Skeletal muscle satellite cell (primary cell): Measurements from ENCODE around the gene YIPF7.

Experiments used
- H3K27me3 ChIP-seq: 2 replicates; pipeline ENCODE4 v1.7.0; 2013; ENCODE audit warnings: low read length; ENCODE audit not compliant: control insufficient read depth, insufficient read depth
- H3K36me3 ChIP-seq: 2 replicates; pipeline ENCODE4 v1.7.0; 2013; ENCODE audit warnings: mild to moderate bottlenecking, control low read depth, low read length; ENCODE audit not compliant: insufficient read depth
- H3K4me1 ChIP-seq: 2 replicates; pipeline ENCODE4 v1.7.0; 2013; ENCODE audit warnings: low read length; ENCODE audit not compliant: control insufficient read depth, insufficient read depth
- H3K4me2 ChIP-seq: 2 replicates; pipeline ENCODE4 v1.7.0; 2013; ENCODE audit warnings: mild to moderate bottlenecking, low read length
- H3K4me3 ChIP-seq: 2 replicates; pipeline ENCODE4 v1.7.0; 2013; ENCODE audit warnings: low read length
- H3K9ac ChIP-seq: 2 replicates; pipeline ENCODE4 v1.7.0; 2013; ENCODE audit warnings: mild to moderate bottlenecking, low read depth, low read length, moderate library complexity
- H3K9me3 ChIP-seq: replicated peaks from 2 replicates; pipeline ENCODE4 v1.7.0; 2013; ENCODE audit warnings: mild to moderate bottlenecking, control low read depth, low read length

The YIPF7 gene

GRCh38 chr4:44663539-44664263 is 12.3 kb upstream of the YIPF7 start:
- H3K4me2 ChIP-seq: no peak overlapping the region
- no peaks in the 10 kb centered on the region for H3K36me3 ChIP-seq
- H3K9ac ChIP-seq: no peak overlapping the region
- H3K4me1 ChIP-seq: peaks cover 4% of the 10 kb centered on the region
- no peak overlapping the region for H3K4me3 ChIP-seq
- H3K9me3 ChIP-seq: no peaks in the 10 kb centered on the region
- no peaks in the 10 kb centered on the region for H3K27me3 ChIP-seq

GRCh38 chr4:44662623-44663005 is 11.2 kb upstream of the YIPF7 start:
- Histone ChIP-seq H3K27me3 (no peaks in the 10 kb centered on the region), H3K4me2 (no peak overlapping the region), H3K4me1 (no peaks in the 10 kb centered on the region), H3K9ac (no peak overlapping the region), H3K4me3 (no peak overlapping the region), H3K36me3 (no peaks in the 10 kb centered on the region), H3K9me3 (no peaks in the 10 kb centered on the region)

- Histone ChIP-seq H3K36me3 (no peaks in the 10 kb centered on the region), H3K4me2 (no peak overlapping the region), H3K9me3 (no peaks in the 10 kb centered on the region), H3K4me3 (no peak overlapping the region), H3K9ac (no peak overlapping the region), H3K27me3 (no peaks in the 10 kb centered on the region), H3K4me1 (no peaks in the 10 kb centered on the region)
Observed at GRCh38 chr4:44661940-44662622, 10.7 kb upstream of the YIPF7 start.

- H3K4me2 ChIP-seq: no peak overlapping the region
- no peaks in the 10 kb centered on the region for H3K36me3 ChIP-seq
- no peaks in the 10 kb centered on the region for H3K9me3 ChIP-seq
- H3K9ac ChIP-seq: no peak overlapping the region
- H3K4me1 ChIP-seq: no peaks in the 10 kb centered on the region
- no peak overlapping the region for H3K4me3 ChIP-seq
- H3K27me3 ChIP-seq: no peaks in the 10 kb centered on the region
Observed at GRCh38 chr4:44660396-44660795, 9.0 kb upstream of the YIPF7 start.

- no peaks in the 10 kb centered on the region for H3K36me3 ChIP-seq
Observed at GRCh38 chr4:44652002-44652401, 577 bp upstream of the YIPF7 start.

GRCh38 chr4:44646151-44646550 is 5.3 kb downstream of the YIPF7 start:
- Histone ChIP-seq H3K4me3 (no peak overlapping the region), H3K36me3 (no peaks in the 10 kb centered on the region), H3K4me1 (no peaks in the 10 kb centered on the region)

More at GRCh38 chr4:44652002-44652401, 577 bp upstream of the YIPF7 start:
- Histone ChIP-seq H3K4me1 (no peaks in the 10 kb centered on the region), H3K27me3 (no peaks in the 10 kb centered on the region), H3K4me3 (no peak overlapping the region), H3K9ac (no peak overlapping the region), H3K9me3 (no peaks in the 10 kb centered on the region), H3K4me2 (no peak overlapping the region)

GRCh38 chr4:44638091-44638490 is 13.3 kb downstream of the YIPF7 start:
- H3K9ac ChIP-seq: no peak overlapping the region
- H3K4me1 ChIP-seq: no peaks in the 10 kb centered on the region
- H3K36me3 ChIP-seq: no peaks in the 10 kb centered on the region
- H3K4me3 ChIP-seq: no peak overlapping the region
- no peaks in the 10 kb centered on the region for H3K9me3 ChIP-seq
- H3K4me2 ChIP-seq: no peak overlapping the region
- H3K27me3 ChIP-seq: peaks cover 3% of the 10 kb centered on the region

More at GRCh38 chr4:44646151-44646550, 5.3 kb downstream of the YIPF7 start:
- Histone ChIP-seq H3K27me3 (no peaks in the 10 kb centered on the region), H3K9me3 (no peaks in the 10 kb centered on the region), H3K9ac (no peak overlapping the region), H3K4me2 (no peak overlapping the region)

- Histone ChIP-seq H3K27me3 (peaks cover 15% of the 10 kb centered on the region), H3K9me3 (no peaks in the 10 kb centered on the region), H3K4me2 (no peak overlapping the region), H3K9ac (no peak overlapping the region), H3K4me1 (no peaks in the 10 kb centered on the region), H3K36me3 (no peaks in the 10 kb centered on the region), H3K4me3 (no peak overlapping the region)
Observed at GRCh38 chr4:44632733-44633132, 18.7 kb downstream of the YIPF7 start.

GRCh38 chr4:44632089-44632488 is 19.3 kb downstream of the YIPF7 start:
- H3K36me3 ChIP-seq: no peaks in the 10 kb centered on the region
- H3K27me3 ChIP-seq: peaks cover 15% of the 10 kb centered on the region
- H3K9ac ChIP-seq: no peak overlapping the region
- no peak overlapping the region for H3K4me3 ChIP-seq
- H3K9me3 ChIP-seq: no peaks in the 10 kb centered on the region
- H3K4me1 ChIP-seq: no peaks in the 10 kb centered on the region
- H3K4me2 ChIP-seq: no peak overlapping the region

- H3K4me3 ChIP-seq: no peak overlapping the region
- H3K9me3 ChIP-seq: no peaks in the 10 kb centered on the region
- no peak overlapping the region for H3K9ac ChIP-seq
- no peaks in the 10 kb centered on the region for H3K36me3 ChIP-seq
- no peak overlapping the region for H3K4me2 ChIP-seq
- H3K4me1 ChIP-seq: no peaks in the 10 kb centered on the region
- H3K27me3 ChIP-seq: peaks cover 15% of the 10 kb centered on the region
Observed at GRCh38 chr4:44629280-44629866, 22.1 kb downstream of the YIPF7 start.

GRCh38 chr4:44623676-44624075 is 27.7 kb downstream of the YIPF7 start:
- Histone ChIP-seq H3K4me3 (no peak overlapping the region), H3K4me1 (no peaks in the 10 kb centered on the region), H3K4me2 (no peak overlapping the region), H3K9me3 (no peaks in the 10 kb centered on the region), H3K27me3 (no peaks in the 10 kb centered on the region), H3K36me3 (no peaks in the 10 kb centered on the region), H3K9ac (no peak overlapping the region)
